MCF 10A (cell line): Measurements from ENCODE around the gene WFDC12. TPM values are rescaled to one million over a fixed set of nuclear protein-coding genes. Genes with fewer than 3 reads are reported as not detected.

Source experiments
- BruUV-seq: library from RNA; stranded (reverse); fragments of 400-500 nt; replicated peaks from 2 replicates; lab custom pipeline; 2021; lab: Mats Ljungman, UMichigan
- CTCF ChIA-PET: fragments of 300-600 bp; sonication (Branson Sonifier 250); formaldehyde crosslinking; extraction: SDS; loops from one replicate; lab custom pipeline; 2021; ENCODE audit warnings: antibody characterized with exemption, inconsistent platforms; lab: Yijun Ruan, JAX
- POLR2A ChIA-PET: fragments of 300-600, 350-650 bp; sonication (Branson Sonifier 250); formaldehyde crosslinking; extraction: SDS; loops from one replicate; lab custom pipeline; 2020; ENCODE audit warnings: antibody characterized with exemption, inconsistent platforms; lab: Yijun Ruan, JAX
- DNase-seq: peaks from one replicate; pipeline ENCODE4 v3.0.0-alpha.2; 2018; ENCODE audit not compliant: unreplicated experiment
- H3K27ac Mint-ChIP-seq: one replicate; pipeline ENCODE4 v1.8.0; 2022; ENCODE audit warnings: mild to moderate bottlenecking, low read depth, mixed read lengths; ENCODE audit not compliant: unreplicated experiment
- H3K27me3 Mint-ChIP-seq: one replicate; pipeline ENCODE4 v1.8.0; 2022; ENCODE audit warnings: mixed read lengths; ENCODE audit not compliant: insufficient read depth, unreplicated experiment
- H3K36me3 Mint-ChIP-seq: one replicate; pipeline ENCODE4 v1.8.0; 2022; ENCODE audit warnings: mild to moderate bottlenecking, moderate library complexity, mixed read lengths; ENCODE audit not compliant: insufficient read depth, unreplicated experiment
- H3K4me1 Mint-ChIP-seq: one replicate; pipeline ENCODE4 v1.8.0; 2022; ENCODE audit warnings: mixed read lengths; ENCODE audit not compliant: insufficient read depth, unreplicated experiment
- H3K4me3 Mint-ChIP-seq: one replicate; pipeline ENCODE4 v1.8.0; 2022; ENCODE audit warnings: mild to moderate bottlenecking, moderate library complexity, mixed read lengths; ENCODE audit not compliant: unreplicated experiment
- H3K9me3 Mint-ChIP-seq: one replicate; pipeline ENCODE4 v1.8.0; 2022; ENCODE audit warnings: mixed read lengths; ENCODE audit not compliant: unreplicated experiment
- CTCF ChIP-seq: fragments of 200-600 bp; IDR thresholded peaks from one replicate; pipeline ENCODE4 v1.8.0; 2022; ENCODE audit warnings: antibody characterized with exemption, mild to moderate bottlenecking; ENCODE audit not compliant: unreplicated experiment
- intact Hi-C: fragments of 100-400 bp; cut with micrococcal nuclease; formaldehyde crosslinking; loops from 2 replicates; pipeline ENCODE4 v1.14.1; 2022
- total RNA-seq: library from RNA; stranded (reverse); gene quantifications from 2 replicates; pipeline ENCODE4 v1.2.3, GENCODE V29; 2022

The WFDC12 gene
- total RNA-seq, 1 experiment from 2014 or later = not detected

- ChIA-PET CTCF (interaction anchor here (0.6 to 12.0 kb wide), 23 partner anchors 12 to 674 kb away, joined by 3 to 247 read pairs (median 13); partner anchors contain the start of genes TOMM34, WFDC12 and WFDC5), POLR2A (interaction anchor here (1.0 to 3.2 kb wide), 3 partner anchors 27 to 85 kb away, joined by 3 to 30 read pairs (median 4); no protein-coding TSS in a partner anchor)
- intact Hi-C loops = loop anchor here (2.0 kb wide), 1 partner anchor 193 kb away; no protein-coding TSS in a partner anchor
- Mint-ChIP-seq H3K27me3 (no peaks in the 10 kb centered on the region), H3K36me3 (peaks cover 5% of the 10 kb centered on the region), H3K4me3 (no peak overlapping the region), H3K4me1 (no peaks in the 10 kb centered on the region), H3K27ac (no peak overlapping the region), H3K9me3 (no peaks in the 10 kb centered on the region)
- no TSS peak for BruUV-seq
- no peak for TF ChIP-seq CTCF
- no peak for DNase-seq
Measured at GRCh38 chr20:45097485-45098102, 26.7 kb downstream of the WFDC12 start.

GRCh38 chr20:45096781-45097180, 27.5 kb downstream of the WFDC12 start:
- intact Hi-C loops = loop anchor here (1.0 to 2.0 kb wide), 2 partner anchors 52 to 194 kb away; no protein-coding TSS in a partner anchor
- no peak overlapping the region for H3K4me3 Mint-ChIP-seq
- no peak for DNase-seq
- H3K4me1 Mint-ChIP-seq = no peaks in the 10 kb centered on the region
- no peak for TF ChIP-seq CTCF
- BruUV-seq = no TSS peak
- peaks cover 5% of the 10 kb centered on the region for H3K36me3 Mint-ChIP-seq
- no peaks in the 10 kb centered on the region for H3K27me3 Mint-ChIP-seq
- H3K27ac Mint-ChIP-seq = no peak overlapping the region
- ChIA-PET POLR2A (interaction anchor here (0.9 to 3.2 kb wide), 9 partner anchors 26 to 194 kb away, joined by 3 to 32 read pairs (median 6); partner anchors contain the start of gene TOMM34), CTCF (interaction anchor here (0.6 to 12.0 kb wide), 55 partner anchors 11 to 683 kb away, joined by 3 to 247 read pairs (median 5); partner anchors contain the start of genes SLPI, TOMM34, WFDC12 and WFDC5)
- H3K9me3 Mint-ChIP-seq = no peaks in the 10 kb centered on the region

DNA sequence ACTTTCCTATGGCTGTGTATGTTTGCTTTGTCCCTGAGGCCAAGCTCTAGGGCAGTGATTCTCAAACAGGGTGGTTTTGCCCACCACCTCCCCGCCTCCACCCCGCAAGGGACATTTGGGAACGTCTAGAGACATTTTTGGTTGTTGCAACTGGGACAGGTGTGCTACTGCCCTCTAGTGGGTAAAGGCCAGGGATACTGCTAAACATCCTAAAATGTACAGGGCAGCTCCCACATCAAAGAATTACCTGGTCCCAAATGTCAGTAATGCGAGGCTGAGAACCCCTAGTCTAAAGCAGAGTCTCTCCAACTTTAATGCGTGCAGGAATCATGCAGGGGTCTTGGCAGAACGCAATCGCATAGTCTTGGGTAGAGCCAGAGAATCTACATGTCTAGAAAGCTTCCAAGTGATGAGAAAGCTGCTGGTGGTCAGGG, 28.4 kb downstream of the WFDC12 start:
- DNase-seq = peak; percentile 76
- H3K27ac Mint-ChIP-seq = no peak overlapping the region
- POLR2A ChIA-PET = interaction anchor here (0.6 to 3.2 kb wide), 16 partner anchors 9 to 195 kb away, joined by 3 to 32 read pairs (median 4); partner anchors contain the start of gene TOMM34
- intact Hi-C loops = loop anchor here (1.0 to 2.0 kb wide), 3 partner anchors 52 to 195 kb away; no protein-coding TSS in a partner anchor
- BruUV-seq = no TSS peak
- H3K27me3 Mint-ChIP-seq = no peaks in the 10 kb centered on the region
- no peak overlapping the region for H3K4me3 Mint-ChIP-seq
- H3K4me1 Mint-ChIP-seq = no peaks in the 10 kb centered on the region
- peaks cover 5% of the 10 kb centered on the region for H3K36me3 Mint-ChIP-seq
- peak; percentile 72 for TF ChIP-seq CTCF
- CTCF ChIA-PET = interaction anchor here (0.5 to 12.0 kb wide), 58 partner anchors 10 to 676 kb away, joined by 3 to 247 read pairs (median 6); partner anchors contain the start of genes SLPI, WFDC12, WFDC5 and YWHAB
- H3K9me3 Mint-ChIP-seq = no peaks in the 10 kb centered on the region
